Astrocyte of the spinal cord (primary cell): ENCODE results near the gene SLC6A1.
A peak's percentile ranks its signal among the peaks of the same experiment; 100 is the strongest.

ENCODE experiments used
- DNase-seq: peaks from one replicate; pipeline ENCODE4 v3.0.0; 2011; ENCODE audit warnings: low read depth, low spot score
- H3K4me3 ChIP-seq: 2 replicates; pipeline ENCODE4 v1.5.1; 2011; ENCODE audit warnings: low read depth, mild to moderate bottlenecking, low read length, moderate library complexity
- in situ Hi-C: cut with HindIII; loops from 2 replicates; pipeline ENCODE4 v1.10.0; 2017; ENCODE audit warnings: low sequenced_read_pairs
- TF ChIP-seq, protein P1 (sequence below): IDR thresholded peaks from 2 replicates; pipeline ENCODE4 v1.5.1; 2012; ENCODE audit warnings: low read depth, mild to moderate bottlenecking, low read length, inconsistent platforms

Gene SLC6A1

DNA sequence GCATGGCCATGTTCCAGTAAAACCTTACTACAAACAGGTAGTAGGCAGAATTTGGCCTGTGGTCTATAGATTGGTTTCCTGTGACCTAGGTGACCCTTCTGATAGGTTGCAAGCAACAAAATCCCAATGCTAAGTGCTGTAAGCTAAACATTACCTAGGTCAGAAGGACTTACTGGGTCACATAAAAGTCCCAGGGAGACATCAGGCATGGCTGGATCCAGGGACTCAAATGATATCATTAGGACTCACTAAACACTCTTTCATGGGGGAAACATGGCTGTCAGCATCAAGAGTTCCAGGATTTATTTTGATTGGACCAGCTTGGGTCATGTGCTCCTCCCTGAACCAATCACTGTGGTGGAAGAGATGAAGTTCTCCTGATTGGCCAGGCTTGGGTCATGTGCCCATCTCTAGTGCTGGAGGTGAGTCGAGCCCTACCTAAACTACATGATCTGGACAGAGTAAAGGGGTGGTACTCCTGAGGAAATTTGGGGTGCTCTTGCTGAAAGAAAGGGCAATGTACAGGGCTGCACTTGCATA lies 16.8 kb upstream of the SLC6A1 start:
- H3K4me3 ChIP-seq = no peak overlapping the region
- in situ Hi-C loops = no loop called here
- TF ChIP-seq, protein P1, sequence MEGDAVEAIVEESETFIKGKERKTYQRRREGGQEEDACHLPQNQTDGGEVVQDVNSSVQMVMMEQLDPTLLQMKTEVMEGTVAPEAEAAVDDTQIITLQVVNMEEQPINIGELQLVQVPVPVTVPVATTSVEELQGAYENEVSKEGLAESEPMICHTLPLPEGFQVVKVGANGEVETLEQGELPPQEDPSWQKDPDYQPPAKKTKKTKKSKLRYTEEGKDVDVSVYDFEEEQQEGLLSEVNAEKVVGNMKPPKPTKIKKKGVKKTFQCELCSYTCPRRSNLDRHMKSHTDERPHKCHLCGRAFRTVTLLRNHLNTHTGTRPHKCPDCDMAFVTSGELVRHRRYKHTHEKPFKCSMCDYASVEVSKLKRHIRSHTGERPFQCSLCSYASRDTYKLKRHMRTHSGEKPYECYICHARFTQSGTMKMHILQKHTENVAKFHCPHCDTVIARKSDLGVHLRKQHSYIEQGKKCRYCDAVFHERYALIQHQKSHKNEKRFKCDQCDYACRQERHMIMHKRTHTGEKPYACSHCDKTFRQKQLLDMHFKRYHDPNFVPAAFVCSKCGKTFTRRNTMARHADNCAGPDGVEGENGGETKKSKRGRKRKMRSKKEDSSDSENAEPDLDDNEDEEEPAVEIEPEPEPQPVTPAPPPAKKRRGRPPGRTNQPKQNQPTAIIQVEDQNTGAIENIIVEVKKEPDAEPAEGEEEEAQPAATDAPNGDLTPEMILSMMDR = no peak
- no peak for DNase-seq

DNA sequence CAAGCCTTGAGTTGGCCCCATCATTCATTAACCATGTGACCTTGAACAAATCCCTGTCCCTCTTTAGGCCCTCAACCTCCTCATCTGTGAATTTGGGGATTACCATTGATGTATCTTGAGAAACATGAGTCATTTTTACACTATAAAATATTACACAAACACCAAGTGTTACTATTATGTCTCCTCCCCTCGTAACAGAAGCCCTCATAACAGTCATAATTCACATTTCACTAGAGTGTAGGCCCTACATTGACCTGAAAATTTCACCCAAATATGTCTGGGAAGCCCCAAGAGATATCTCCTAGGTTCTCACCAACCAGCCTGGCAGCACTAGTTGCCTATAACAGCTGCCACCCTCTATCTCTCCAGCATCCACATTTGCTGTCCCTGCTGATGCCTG lies 15.8 kb upstream of the SLC6A1 start:
- TF ChIP-seq, protein P1 = no peak
- no peak overlapping the region for H3K4me3 ChIP-seq
- no peak for DNase-seq
- in situ Hi-C loops = no loop called here

DNA sequence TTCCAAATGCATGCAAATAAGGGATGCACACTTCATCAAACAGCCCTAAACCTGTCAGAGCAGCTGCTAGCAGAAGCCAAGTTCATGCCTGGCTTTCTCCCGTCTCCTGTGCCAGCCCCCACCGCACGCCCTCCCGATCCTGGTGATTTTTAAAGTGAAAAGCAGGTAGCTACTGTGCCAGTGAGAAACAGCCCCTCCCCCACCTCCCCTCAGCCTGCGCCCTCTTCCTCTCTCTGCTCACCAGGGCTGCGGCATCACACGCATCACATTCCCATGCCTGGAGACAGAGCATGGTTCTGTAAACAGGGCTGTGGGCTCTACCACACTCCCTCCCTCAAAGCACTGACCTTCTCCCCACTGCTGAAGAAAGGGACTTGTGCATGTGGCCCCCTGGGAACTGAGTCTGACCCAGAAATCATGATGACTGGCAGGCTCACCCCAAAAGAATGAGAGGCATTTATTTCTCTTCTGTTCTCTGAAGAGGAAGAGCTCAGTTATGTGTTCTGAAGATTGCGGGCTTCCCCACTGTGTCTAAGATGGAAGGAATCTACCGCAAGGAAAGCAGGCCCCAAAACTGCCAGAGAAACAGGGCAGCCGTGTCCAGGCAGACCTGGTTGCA lies 14.5 kb upstream of the SLC6A1 start:
- H3K4me3 ChIP-seq = no peak overlapping the region
- TF ChIP-seq, protein P1 = no peak
- in situ Hi-C loops = no loop called here
- DNase-seq = peak; percentile 67

DNA sequence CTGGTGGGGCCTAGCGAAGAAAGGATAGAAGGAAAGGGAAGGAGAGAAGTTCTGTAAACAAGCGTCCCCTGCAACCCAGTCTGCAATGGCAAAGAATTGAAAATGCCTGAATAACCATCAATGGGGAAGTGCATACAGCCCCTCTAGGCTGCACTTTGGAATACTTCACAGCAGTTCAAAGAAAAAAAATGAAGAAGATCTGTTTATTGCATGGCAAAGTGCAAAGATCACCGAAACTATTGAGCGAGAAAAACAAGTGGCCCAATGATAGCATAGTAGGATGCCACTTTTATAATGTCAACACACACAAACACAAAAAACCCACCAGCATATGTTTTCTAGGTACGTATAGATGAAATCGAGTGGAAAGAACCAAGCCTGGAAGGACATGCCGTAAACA lies 13.6 kb upstream of the SLC6A1 start:
- in situ Hi-C loops = no loop called here
- TF ChIP-seq, protein P1 = no peak
- DNase-seq = no peak
- no peak overlapping the region for H3K4me3 ChIP-seq

DNA sequence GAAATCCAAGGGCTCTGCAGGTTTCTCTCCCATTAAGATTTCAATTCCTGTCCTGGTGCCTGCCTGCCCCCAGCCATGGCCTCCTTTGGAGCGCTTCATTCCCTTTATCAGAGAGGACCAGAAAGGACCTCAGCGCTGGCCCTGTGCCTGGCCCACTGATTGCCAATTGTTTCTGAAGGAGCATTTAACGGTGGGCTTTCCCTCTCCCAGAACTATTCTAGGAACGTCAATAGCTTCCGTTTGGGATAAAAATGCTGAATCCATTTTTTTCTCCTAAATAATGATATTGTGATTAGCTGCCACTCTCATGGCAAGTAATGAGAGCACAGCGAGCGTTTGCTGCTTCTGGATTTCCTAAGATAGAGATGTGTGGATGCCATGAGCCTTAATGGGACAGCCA lies 12.2 kb upstream of the SLC6A1 start:
- DNase-seq = no peak
- TF ChIP-seq, protein P1 = no peak
- no peak overlapping the region for H3K4me3 ChIP-seq
- in situ Hi-C loops = no loop called here

DNA sequence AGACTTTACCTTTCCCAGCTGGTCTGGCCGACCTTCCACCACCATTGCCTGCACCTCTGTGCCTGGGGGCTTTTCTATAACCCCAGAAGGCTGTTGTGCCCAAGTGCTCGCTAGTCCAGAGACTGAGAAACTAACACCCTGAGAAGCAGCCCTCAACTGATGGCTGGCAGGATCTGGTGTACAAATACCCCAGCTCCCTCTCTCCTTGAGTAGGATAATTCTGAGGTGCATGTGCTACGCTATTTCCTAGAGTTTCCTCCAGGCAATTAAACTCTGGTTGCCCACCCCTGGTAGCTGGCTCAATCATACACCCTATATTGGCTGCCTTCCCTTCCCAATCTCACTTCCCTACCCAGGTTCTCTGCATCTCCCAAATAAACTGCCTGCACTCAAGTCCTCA lies 11.5 kb upstream of the SLC6A1 start:
- TF ChIP-seq, protein P1 = no peak
- in situ Hi-C loops = no loop called here
- no peak overlapping the region for H3K4me3 ChIP-seq
- no peak for DNase-seq
